ENCODE measurements around the gene SORCS2. TPM values are rescaled to one million over a fixed set of nuclear protein-coding genes. Genes with fewer than 3 reads are reported as not detected.

The SORCS2 gene
- total and polyA plus RNA-seq, 2 of the 8 experiments (the other 6 are each of a cell fraction or from before 2014, with no cell fraction given): 0.36 to 1.8 TPM

GRCh38 chr4:7358100-7358735 is 165.9 kb downstream of the SORCS2 start (continued):
- TF ChIP-seq NRF1 (IDR thresholded peaks at IDR 0.05; ENCODE audit: low read depth, low read length) (no peak), TEAD4 (IDR thresholded peaks at IDR 0.05; ENCODE audit: low read depth, low read length) (no peak), ATF2 (IDR thresholded peaks at IDR 0.05; ENCODE audit: low read length) (no peak), E2F6 (IDR thresholded peaks at IDR 0.05) (no peak), HDAC6 (IDR thresholded peaks at IDR 0.05; ENCODE audit: low read depth, low read length) (no peak), CHD2 (IDR thresholded peaks at IDR 0.05; ENCODE audit: low read length) (no peak), EP300 (IDR thresholded peaks at IDR 0.05; ENCODE audit: borderline replicate concordance in 1 of 2, low read depth in 2 of 2, low read length in 2 of 2) (no peak), TAF7 (optimal IDR thresholded peaks at IDR 0.05; ENCODE audit: borderline replicate concordance, low read depth, low read length) (no peak), FOSL1 (IDR thresholded peaks at IDR 0.05; ENCODE audit: insufficient read depth, low read depth, low read length) (no peak), PHF8 (conservative IDR thresholded peaks at IDR 0.05; ENCODE audit: low read depth, low read length) (no peak)
